HEK293T (cell line): ENCODE data around the gene PPP1R27.

Source experiments
- ELF4 ChIP-seq: fragments of 450-650 bp; IDR thresholded peaks from 2 replicates; pipeline ENCODE4 v1.6.1; 2017; ENCODE audit warnings: antibody characterized with exemption
- FOXM1 ChIP-seq: fragments of 450-650 bp; IDR thresholded peaks from 2 replicates; pipeline ENCODE4 v1.6.1; 2017; ENCODE audit warnings: mild to moderate bottlenecking, borderline replicate concordance

DNA sequence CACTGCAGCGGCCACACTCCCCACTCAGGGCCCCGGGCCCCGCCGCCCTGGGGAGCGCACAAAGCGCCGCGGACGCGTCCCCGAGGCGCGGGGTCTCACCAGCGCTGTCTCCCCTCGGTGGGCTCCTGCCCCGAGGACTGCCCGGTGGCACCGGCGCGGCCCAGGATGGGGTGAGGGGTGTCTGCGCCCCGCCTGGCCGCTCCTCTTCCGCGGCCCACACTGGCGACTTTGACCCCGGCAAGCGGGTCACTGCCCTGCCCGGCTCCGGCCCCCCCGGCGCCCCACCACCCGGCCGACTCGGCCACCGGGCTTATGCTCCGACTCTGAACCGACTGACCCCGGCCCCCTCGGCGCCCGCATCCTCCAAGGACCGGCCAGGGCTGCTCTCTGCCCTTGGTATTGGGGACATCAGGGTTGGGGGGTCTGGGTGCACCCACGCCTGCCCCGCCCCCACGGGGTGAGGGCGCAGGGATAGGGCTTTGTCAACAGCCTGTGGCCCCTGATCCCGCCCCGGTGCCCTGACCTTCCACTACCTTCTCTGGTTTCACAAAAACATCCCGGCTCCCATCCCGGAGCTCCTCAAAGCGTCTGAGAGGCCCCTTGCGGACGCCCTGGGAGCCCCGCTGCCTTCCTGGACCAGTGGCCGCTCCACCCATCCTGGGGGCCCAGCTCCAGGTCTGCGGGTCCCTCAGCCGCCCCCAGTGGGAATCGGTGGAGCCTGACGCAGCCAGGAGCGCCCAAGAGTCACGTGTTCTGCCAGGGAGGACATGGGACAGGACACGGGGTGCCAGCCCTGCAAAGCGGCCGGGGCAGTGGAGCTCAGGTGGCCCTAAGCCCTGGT lies 30.1 kb downstream of the PPP1R27 start:
- TF ChIP-seq FOXM1: no peak
- no peak for TF ChIP-seq ELF4
